Spinal cord (tissue), 10 donors: ENCODE results near the gene ABTB2. TPM values are rescaled to one million over a fixed set of nuclear protein-coding genes. Genes with fewer than 3 reads are reported as not detected.

Experiments
- DNase-seq, 6 donors: peaks; one replicate each; pipeline versions ENCODE4 v3.0.0 to v3.0.0-alpha.2; 2013 to 2015; ENCODE audit warnings: low spot score in 6 of 6, low read depth in 4 of 6
- H3K27ac ChIP-seq: one replicate; pipeline ENCODE4 v1.5.1; 2013; ENCODE audit warnings: low read depth, low read length, control low read depth
- H3K27me3 ChIP-seq: one replicate; pipeline ENCODE4 v1.6.1; 2013; ENCODE audit warnings: low read length; ENCODE audit not compliant: control insufficient read depth, insufficient read depth
- H3K36me3 ChIP-seq: one replicate; pipeline ENCODE4 v1.6.1; 2013; ENCODE audit warnings: low read length; ENCODE audit not compliant: control insufficient read depth, insufficient read depth
- H3K4me1 ChIP-seq: one replicate; pipeline ENCODE4 v1.6.1; 2013; ENCODE audit warnings: low read length; ENCODE audit not compliant: control insufficient read depth, insufficient read depth
- H3K4me3 ChIP-seq: one replicate; pipeline ENCODE4 v1.5.1; 2013; ENCODE audit warnings: low read depth, low read length, control low read depth
- H3K9me3 ChIP-seq: one replicate; pipeline ENCODE4 v1.6.1; 2013; ENCODE audit warnings: low read length; ENCODE audit not compliant: control insufficient read depth, insufficient read depth
- WGBS: methylation state at CpG from one replicate; pipeline ENCODE4 v1.1.5; 2013; ENCODE audit warnings: missing lambda C conversion rate; ENCODE audit not compliant: insufficient coverage; 5-methylcytosine and 5-hydroxymethylcytosine counted together
- polyA plus RNA-seq, 2 donors: library from polyadenylated mRNA; unstranded; fragments of 120-200 nt; gene quantifications; one replicate each; pipeline ENCODE4 v1.2.1, GENCODE V29; 2013; ENCODE audit not compliant: insufficient read length in 2 of 2
- total RNA-seq, 2 donors: library from RNA; depleted of rRNA in 1 of 2; stranded (reverse); fragments of 120-200 nt in 1 of 2; fragments of >200 nt in 1 of 2; gene quantifications; one replicate each; pipeline versions ENCODE4 v1.2.3 to v1.2.4, GENCODE V29; 2013 to 2014
- donor health status: healthy.

ABTB2 gene
- total and polyA plus RNA-seq, 4 donors: 4.0 to 16.8 (median 9.4) TPM

DNA sequence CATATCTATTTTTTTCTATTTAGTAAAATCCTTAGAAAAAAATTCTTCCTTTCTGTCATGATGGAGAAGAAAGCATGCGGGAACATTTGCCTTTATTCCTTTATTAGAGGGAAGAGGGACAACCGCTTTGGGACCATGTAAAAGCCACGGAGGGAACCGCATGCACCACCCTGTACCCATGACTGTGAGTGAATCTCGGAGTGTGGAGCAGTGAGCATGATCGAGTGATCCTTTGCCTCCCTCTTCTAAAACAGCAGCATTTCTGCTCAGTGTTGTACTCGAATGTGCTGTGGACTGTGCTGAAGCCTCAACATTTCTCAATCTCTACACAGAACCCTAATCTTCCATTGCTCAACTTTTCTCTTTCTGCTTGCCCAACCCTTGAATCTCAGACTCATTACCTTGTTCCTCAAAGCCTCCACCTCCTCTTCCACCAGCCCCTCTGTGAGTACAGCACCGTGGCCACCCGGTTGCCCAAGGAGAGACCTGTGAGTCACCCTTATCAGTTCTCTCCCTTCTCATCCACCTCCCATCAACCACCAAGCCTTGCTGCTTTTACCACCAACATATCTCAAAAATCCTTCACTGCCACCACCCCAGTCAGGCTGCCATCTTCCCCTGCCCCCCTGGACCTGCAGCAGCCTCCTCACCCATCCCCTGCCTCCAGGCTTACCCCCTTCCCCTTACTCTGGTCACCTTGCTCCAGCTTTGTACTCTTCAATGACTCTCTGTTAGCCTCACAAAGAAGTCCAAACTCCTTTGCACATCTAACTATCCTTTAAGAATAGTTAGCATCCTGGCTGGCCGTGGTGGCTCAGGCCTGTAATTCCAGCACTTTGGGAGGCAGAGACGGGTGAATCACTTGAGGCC is 149.3 kb downstream of the ABTB2 start:
- DNase-seq: no peak
- Histone ChIP-seq H3K27ac (peak overlapping the region; percentile 58), H3K4me3 (no peak overlapping the region), H3K27me3 (no peaks in the 10 kb centered on the region), H3K9me3 (no peaks in the 10 kb centered on the region), H3K4me1 (peaks cover 11% of the 10 kb centered on the region), H3K36me3 (no peaks in the 10 kb centered on the region)
- WGBS: 79% methylated on average over 8 of the region's 11 CpGs

DNA sequence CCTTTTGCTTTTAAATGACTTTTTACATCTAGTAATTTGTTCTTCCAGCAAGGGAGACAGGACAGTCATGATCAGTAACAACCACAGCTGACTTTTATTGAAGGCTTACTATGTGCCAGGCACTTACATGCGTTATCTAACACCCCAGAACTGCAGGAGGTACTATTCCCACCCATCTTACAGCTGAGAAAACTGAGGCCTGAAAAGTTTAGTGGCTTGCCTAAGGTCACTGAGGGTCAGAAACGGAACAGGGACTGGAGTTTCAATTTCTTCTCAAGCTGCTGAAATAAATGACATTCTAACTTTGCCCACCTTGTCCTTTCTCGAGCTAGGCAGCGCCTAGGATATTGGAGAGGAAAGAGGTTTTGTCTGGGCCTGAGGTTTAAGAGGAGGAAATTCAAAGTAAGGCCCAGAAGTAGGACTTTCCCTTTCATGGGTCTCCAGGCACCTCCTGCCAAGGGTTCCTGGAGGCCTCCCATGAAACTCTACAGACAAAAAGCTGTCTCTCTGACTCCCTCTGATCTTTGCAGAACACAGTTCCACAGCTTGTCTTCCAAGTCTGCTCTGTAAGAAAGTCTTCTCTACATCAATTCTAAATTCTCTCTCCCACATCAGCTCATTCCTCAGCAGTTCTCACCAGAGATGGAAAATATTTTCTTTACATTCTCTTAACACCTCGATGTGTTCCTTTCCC is 150.2 kb downstream of the ABTB2 start:
- Histone ChIP-seq H3K4me3 (no peak overlapping the region), H3K27me3 (no peaks in the 10 kb centered on the region), H3K4me1 (peaks cover 7% of the 10 kb centered on the region), H3K27ac (peak overlapping the region; percentile 58), H3K9me3 (no peaks in the 10 kb centered on the region), H3K36me3 (no peaks in the 10 kb centered on the region)
- no peak for DNase-seq
- 94% methylated on average over 3 of the region's 5 CpGs for WGBS

DNA sequence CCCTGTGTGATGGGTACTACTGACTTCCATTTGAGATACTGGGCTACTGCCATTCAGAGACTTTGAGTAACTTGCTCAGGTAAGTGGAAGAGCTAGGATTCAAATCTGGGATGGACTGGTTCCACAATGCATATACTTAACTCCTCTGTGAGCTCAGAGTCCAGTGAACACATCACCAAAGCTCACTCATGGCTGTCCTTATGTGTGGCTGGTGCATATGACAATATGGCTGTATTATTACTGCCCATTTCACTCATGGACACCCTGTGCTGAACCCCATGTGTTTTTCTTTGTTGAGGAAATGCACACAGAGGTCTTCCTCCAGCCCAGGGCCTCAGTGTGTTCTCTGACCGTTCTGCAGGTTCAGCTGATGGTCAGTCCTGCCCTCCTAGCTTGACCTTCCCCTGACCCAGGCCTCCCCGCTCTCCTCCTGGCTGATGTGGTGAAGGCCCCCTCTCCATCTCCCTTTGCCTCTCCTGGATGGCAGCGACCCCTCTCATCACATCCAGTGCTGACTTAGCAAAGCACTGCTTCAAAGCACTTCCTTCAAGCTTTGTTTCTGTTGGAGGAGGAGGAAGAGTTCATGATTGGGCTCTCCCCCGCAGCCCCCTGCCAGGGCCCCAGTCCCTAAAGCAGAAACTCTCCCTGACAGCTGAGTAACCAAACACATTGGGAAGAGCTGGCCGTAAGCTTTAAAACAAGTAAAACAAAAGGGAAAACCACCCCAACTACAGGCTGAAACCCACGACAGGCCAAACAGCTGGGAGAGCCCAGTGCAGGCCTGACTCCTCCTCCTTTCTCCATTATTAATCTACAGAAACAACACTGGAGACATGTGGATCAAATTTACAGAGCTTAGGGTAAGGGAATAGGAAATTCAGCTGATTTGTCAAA is 151.2 kb downstream of the ABTB2 start:
- Histone ChIP-seq H3K27ac (peak overlapping the region; percentile 20), H3K9me3 (no peaks in the 10 kb centered on the region), H3K4me1 (peaks cover 7% of the 10 kb centered on the region), H3K27me3 (no peaks in the 10 kb centered on the region), H3K4me3 (no peak overlapping the region), H3K36me3 (no peaks in the 10 kb centered on the region)
- WGBS: 25% methylated on average over 2 of the region's 6 CpGs
- peak in 1 of 6 donors; percentile 71 for DNase-seq

DNA sequence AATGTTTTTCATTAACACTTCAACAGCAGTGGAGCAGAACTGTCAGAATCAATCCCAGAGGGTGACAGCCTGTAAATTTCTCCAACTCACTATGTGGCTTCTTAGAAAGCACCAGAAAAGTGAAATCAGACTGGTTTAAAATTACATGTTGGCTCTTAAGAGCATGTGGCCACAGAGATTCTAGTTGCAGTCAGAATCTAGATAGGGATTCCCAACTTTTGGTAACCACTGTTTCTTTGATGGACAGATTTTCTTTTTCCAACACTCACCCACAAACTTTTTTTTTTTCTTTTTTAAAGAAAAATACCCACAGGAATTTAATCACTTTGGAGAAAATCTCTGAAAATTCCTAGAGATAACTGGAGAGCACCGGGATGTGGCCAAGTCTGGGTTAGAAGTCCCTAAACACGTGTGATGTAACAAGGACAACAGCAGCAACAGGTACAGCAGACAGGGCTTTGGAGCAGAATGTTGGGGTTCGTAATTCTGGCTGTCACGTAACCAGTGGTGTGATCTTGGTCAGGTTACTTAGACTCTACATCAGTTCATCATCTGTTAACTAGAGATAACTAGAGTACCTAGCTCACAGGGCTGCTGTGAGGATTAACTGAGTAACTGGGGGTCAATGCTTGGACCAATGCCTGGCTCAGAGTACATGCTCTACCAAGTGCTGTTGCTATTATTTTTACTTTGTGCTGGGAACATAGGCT is 152.3 kb downstream of the ABTB2 start:
- Histone ChIP-seq H3K27ac (no peak overlapping the region), H3K4me3 (no peak overlapping the region), H3K36me3 (no peaks in the 10 kb centered on the region), H3K4me1 (peaks cover 7% of the 10 kb centered on the region), H3K27me3 (no peaks in the 10 kb centered on the region), H3K9me3 (no peaks in the 10 kb centered on the region)
- no peak for DNase-seq
- WGBS: 44% methylated on average over 2 of the region's 4 CpGs

DNA sequence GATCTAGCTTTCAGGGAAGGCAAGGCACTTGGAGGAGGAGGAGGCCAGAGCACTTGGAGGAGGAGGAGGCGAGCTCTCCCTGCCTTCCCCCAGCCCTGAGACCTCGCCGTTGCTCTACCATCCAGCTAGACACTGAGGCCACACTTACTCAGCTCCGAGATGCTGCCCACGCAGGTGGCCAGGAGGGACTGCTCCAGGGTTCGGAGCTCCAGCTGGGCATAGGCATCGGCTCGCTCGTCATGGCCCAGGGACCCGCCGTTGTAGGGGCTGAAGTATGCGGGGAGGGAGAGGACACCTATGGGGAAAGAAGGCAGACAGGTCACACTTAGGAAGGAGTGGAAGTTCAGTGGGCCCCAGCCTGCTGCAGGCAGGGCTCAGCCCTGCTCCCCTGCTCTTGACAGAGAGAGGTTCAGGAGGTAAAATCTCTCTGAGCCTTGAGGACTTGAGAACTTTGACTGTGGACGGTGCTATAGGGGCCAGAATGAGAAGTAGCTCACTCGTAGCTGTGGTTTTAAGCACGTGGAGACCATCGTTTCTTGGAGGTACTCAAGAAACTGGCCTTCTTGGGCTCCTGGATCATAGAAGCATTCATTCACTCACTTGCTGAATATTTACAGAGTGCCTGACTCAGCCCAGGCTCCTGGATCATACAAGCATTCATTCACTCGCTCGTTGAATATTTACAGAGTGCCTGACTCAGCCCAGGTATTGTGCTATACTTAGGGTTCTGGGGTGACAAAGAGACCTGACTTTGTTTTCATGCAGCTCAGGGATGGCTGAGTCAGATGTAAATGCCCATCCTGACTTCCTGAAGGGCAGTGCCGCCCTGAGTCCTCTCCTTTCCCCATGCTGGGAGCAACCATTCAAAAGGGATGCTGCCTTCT is 153.2 kb downstream of the ABTB2 start:
- Histone ChIP-seq H3K4me3 (no peak overlapping the region), H3K36me3 (no peaks in the 10 kb centered on the region), H3K9me3 (no peaks in the 10 kb centered on the region), H3K27me3 (peaks cover 2% of the 10 kb centered on the region), H3K27ac (no peak overlapping the region), H3K4me1 (peaks cover 7% of the 10 kb centered on the region)
- 88% methylated on average over 16 of the region's 19 CpGs for WGBS
- DNase-seq: no peak

DNA sequence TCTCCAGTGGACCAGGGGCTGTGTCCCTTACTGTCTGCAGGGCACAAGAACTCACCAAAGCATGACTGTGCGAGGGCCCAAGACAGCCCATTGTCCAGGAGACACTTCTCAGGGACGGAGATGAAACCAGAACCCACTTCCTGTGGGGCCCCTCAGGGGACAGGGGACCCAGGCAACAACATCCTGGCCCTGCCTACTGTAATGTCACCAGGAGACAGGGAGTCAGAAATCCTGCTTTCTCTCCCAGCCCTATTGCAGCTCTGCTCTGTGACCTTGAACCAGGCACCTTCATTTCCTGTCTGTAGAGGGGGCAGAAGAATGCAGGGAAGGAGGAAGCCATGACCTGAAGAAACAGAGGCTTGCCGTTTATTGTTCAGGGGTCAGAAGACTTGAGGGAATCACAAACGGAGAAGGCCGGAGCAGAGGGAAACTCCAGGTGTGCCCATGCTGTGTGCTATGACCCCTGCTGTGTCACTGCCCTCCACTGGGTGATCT is 154.4 kb downstream of the ABTB2 start:
- no peak overlapping the region for H3K27ac ChIP-seq
- H3K9me3 ChIP-seq: no peaks in the 10 kb centered on the region
- H3K4me1 ChIP-seq: peaks cover 7% of the 10 kb centered on the region
- H3K36me3 ChIP-seq: no peaks in the 10 kb centered on the region
- peaks cover 2% of the 10 kb centered on the region for H3K27me3 ChIP-seq
- WGBS: 76% methylated on average over 5 of the region's 5 CpGs
- H3K4me3 ChIP-seq: no peak overlapping the region
- no peak for DNase-seq

DNA sequence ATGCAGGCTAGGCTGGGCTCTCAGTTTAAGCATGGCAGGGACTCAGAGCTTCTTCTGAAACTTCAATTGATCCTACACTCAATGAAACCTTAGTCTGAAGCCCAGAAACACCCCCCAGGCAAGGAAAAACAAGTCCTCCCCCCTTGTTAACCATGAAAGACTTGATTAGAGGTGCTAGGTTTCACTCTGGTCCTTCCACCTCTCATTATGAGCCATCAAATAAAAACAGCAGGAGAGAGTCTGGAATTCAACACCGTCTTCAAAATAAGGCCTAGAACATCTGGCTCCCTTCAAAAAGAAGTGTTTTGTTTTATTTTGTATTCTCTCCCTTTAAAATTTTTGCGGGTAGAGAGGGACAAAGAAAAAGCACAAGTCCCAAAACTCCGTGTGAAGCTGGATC is 156.7 kb downstream of the ABTB2 start:
- Histone ChIP-seq H3K27ac (no peak overlapping the region), H3K27me3 (peaks cover 2% of the 10 kb centered on the region), H3K36me3 (peaks cover 9% of the 10 kb centered on the region), H3K4me3 (no peak overlapping the region), H3K4me1 (no peaks in the 10 kb centered on the region), H3K9me3 (no peaks in the 10 kb centered on the region)
- WGBS: no CpG with 5 or more reads among the region's 3 CpGs
- no peak for DNase-seq

DNA sequence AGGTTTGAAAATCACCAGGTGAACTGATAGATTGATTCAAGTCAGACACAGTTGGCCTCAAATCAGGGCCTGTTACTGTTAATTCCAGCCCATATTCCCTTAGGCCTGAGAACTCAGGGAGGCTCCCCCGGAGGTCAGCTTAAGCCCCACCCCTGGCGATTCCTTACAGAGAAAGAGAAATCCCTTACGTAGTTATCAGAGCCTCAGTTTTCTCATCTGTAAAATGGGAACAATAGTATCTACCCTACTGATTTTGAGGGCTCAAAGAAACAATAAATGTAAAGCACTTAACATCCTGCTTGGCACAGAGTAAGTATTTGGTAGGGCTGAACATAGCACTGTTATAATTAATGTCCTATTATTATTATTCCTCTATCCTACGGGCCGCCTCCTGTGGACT is 158.3 kb downstream of the ABTB2 start:
- 50% methylated on average over 2 of the region's 5 CpGs for WGBS
- H3K36me3 ChIP-seq: peaks cover 14% of the 10 kb centered on the region

More for the DNA sequence above, 158.3 kb downstream of the ABTB2 start:
- Histone ChIP-seq H3K27ac (no peak overlapping the region), H3K27me3 (peaks cover 2% of the 10 kb centered on the region), H3K4me1 (peaks cover 5% of the 10 kb centered on the region), H3K9me3 (no peaks in the 10 kb centered on the region), H3K4me3 (no peak overlapping the region)
- no peak for DNase-seq
